OCI-LY3 (cell line): Measurements from ENCODE around the gene SNRNP35.

Source experiments
- CTCF ChIP-seq: fragments of 200-600, 300-600 bp; sonication (generic); IDR thresholded peaks from 2 replicates; pipeline ENCODE4 v1.5.1; 2014; ENCODE audit warnings: antibody characterized with exemption, low read length, low read depth
- EZH2phosphoT487 ChIP-seq: fragments of 200-600 bp; shearing (Covaris generic); IDR thresholded peaks from 2 replicates; pipeline ENCODE4 v1.6.1; 2018; ENCODE audit warnings: antibody characterized with exemption, mixed run types, low read depth

GRCh38 chr12:123494124-123494851, 36.3 kb downstream of the SNRNP35 start:
- TF ChIP-seq CTCF (no peak), EZH2phosphoT487 (no peak)
